ENCODE results near the gene CYTL1. TPM values are rescaled to one million over a fixed set of nuclear protein-coding genes. Genes with fewer than 3 reads are reported as not detected.
"Not testable (repeated sequence)": the region's sequence is repeated elsewhere in the genome, so short reads cannot be mapped to it uniquely, and the experiment has no call there.

The CYTL1 gene
- total RNA-seq, 1 donor from 2014 or later: 1.4 TPM

DNA sequence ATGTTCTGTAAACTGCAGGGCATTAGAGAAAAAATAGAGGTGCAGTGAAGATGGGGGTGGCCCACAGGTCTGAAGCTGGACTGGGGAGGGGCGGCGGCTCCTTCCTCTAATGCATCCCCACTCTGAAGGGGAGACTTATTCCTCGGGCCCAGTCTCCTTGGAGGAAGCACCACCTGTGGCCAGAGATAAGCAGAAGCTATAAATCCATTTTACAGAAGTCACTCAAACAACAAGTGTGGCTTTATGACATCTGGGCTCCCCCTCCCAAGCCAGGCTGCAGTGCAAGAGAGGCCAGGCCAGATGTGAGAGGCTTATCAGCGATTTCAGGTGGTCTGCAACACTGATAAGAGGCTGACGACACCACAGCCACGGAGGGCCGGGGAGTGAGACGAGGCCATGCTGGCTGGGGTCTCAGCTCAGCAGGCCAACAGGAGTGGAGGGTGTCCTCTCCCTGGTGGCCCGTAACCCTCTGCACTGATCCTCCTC is 15.8 kb downstream of the CYTL1 start:
- no peak for DNase-seq (ENCODE audit: low spot score)

DNA sequence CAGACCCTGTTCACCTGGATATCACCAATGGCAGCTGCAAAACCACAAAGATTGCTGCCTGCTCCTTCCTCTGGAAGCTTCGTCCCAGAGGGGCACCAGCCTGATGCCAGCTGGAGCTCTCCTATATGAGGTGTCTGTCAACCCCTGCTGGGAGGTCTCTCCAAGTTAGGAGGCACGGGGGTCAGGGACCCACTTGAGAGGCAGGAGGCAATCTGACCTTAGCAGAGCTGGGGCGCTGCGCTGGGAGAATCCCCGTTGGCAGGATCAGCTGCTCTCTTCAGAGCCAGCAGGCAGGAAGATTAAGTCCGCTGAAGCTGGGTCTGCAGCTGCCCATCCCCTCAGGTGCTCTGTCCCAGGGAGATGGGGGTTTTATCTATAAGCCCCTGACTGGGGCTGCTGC is 17.6 kb downstream of the CYTL1 start:
- DNase-seq (ENCODE audit: low spot score): not testable (repeated sequence)

DNA sequence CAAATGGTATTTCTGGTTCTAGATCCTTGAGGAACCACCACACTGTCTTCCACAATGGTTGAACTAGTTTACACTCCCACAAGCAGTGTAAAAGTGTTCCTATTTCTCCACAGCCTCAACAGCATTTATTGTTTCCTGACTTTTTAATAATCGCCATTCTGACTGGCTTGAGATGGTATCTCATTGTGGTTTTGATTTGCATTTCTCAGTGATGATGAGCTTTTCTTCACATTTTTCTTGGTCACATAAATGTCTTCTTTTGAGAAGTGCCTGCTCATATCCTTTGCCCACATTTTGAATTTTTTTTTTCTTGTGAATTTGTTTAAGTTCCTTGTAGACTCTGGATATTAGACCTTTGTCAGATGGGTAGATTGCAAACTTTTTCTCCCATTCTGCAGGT is 22.3 kb downstream of the CYTL1 start:
- not testable (repeated sequence) for DNase-seq (ENCODE audit: low spot score)

DNA sequence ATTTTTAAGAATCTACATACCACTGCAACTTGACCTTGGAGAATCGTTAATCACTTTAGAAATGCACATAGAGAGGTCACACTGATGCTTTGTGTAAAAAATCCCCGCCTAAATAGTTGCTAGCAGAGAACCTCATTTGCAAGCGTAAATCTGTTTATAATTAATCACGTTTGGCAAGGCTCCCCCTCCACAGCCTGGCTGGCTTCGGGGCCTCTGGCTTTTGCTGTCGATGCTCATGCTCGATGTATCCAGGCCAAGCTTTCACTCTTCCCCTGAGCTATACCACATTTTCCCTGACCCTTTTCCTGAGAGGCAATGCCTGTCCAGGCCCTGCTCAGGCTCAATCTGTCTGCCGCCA is 23.4 kb downstream of the CYTL1 start:
- DNase-seq (ENCODE audit: low spot score): no peak

DNA sequence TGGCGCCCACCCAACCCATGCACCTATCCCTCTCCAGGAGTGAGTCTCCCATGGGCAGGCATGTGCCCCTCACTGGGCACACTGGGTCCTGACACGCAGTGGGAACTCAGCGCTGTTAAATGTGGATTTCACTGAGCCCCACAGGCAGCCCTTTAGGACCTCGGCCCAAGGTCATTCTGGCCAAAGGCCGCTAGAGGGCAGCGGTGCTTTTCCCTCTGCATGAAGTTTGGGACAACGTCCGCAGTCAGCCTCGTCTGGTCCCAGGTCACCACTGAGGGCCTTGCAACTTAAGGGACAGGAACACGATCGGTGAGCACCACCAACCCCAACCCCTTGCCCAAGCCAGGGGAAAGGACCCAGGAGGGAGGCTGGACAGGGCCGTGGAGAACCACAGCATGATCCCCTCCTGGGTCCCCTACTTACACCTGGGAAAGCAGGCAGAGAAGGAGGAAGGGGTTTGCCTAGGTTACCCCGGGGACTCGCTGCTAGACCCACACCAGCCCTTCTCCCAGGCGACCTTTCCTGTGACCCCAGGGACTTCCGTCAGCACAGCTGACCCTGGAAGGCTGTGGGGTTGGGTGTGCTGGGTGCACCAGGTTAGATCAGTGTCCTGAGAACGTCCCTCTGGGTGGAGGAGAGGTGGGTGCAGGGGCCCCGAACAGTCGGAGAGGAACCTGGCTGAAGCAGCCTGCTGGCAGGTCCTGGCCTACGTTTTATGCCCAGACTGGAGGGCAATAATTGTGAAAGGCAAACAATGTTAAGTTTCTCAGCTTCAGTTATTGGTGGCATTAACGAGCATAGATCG is 24.0 kb downstream of the CYTL1 start:
- peak; percentile 92 for DNase-seq (ENCODE audit: low spot score)

DNA sequence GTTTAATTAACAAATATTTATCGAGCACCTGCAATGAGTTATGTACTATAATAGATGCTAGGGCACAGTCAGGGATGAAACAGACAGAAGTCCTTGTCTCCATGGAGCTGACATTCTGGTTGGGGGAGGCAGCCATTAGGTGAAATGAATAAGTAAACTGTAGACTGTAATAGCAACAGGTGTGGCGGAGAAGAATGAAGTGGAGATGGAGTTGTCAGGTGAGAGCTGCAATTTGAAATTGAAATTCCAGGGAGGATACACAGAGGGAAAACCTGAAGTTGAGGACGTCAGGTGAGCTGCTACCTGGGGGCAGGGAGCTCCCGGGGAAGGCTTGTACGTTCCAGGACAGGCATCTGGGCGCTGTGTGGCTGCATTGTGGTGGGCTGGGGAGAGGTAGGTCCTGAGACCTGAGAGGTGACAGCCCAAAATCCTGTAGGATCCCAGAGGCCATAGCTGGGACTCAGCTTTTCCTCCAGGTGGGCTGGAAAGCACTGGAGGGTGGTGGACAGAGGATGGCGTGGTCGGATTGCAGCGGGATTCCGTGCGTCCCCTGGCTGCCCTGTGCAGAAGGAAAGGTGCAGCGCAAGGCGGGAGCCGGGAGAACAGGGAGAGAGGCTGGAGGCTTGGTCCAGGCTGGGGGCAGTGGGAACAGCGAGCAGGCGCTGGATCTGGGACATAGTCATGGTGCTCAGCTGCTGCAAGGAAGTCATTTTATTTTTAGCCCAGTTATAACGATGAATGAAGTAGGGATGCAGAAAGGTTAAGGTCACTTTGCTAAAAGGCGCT is 24.8 kb downstream of the CYTL1 start:
- no peak for DNase-seq (ENCODE audit: low spot score)

DNA sequence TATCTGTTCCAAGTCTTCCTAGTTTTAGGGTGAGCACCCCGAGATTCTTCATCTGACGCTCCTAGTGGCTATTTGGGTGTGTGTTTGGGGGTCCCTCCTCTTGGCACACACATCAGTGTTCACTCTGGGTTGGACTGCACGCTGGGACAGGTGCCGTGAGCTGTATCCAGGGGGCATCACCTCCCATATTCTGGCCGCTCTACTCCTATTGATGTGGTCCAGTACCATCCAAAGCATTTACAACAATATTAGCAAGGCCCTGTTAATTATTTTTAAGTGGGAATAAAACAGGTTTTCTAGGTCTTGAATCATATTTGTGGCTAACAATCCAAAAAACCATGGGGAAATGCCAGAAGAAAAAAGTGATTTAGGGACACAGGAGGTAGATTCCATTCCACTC is 26.4 kb downstream of the CYTL1 start:
- DNase-seq (ENCODE audit: low spot score): no peak

DNA sequence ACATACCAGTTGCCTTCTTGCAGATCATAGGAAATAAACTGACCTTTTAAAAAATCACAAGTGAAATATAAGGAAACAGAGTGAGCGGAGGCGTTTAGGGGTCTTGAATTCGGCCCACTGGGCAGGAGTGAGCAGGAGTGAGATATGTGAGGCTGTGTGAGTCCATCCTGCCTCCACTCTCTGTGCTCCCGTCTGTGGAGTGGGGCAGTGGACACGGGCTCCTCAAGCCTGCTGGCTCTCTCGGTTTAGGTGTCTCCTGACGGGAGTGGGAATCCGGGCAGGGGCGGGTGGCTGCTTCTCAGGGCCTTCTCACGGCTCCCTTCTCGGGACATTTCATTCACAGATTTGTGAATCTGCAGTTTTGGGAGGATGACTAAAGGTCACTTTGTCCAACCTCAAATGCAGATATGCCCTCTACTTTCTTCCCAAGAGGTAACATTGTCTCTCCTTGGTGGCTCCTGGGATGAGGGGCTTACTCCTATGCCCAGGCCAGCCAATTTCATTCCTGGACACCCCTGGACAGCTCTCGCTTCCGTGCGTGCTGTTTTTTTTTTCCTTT is 27.6 kb downstream of the CYTL1 start:
- DNase-seq (ENCODE audit: low spot score): no peak

DNA sequence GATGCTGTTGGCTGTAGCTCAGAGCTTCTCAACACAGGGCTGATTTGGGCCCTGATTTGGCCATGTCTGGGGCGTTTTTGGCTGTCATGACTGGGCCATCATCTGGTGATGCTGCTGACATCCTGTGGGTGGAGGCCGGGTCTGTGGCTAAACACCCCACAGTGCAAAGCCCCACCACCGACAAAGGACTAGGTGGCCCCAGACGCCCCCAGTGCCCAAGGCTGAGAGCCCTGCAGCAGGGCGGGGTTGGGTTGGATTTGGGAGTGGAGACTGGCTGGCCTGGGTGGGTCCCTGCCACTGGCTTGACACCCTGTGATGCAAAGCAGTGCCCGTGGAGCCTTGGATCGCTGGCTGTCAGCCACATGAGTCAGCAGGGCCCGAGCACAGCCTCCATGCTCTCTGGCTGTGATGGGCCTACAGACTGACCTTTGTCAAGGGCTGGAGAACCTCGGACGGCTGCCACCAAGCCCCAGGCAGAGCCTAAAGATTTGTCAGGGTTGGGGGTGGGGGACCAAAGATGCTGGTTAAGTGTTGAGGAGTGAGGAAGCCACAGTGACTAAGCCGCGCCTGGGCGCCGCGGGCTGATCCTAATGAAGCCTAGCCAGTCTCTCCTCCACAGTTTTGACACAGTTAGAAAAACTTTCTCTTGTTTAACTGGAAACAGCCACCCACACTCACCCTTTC is 28.3 kb downstream of the CYTL1 start:
- DNase-seq (ENCODE audit: low spot score): peak; percentile 94

DNA sequence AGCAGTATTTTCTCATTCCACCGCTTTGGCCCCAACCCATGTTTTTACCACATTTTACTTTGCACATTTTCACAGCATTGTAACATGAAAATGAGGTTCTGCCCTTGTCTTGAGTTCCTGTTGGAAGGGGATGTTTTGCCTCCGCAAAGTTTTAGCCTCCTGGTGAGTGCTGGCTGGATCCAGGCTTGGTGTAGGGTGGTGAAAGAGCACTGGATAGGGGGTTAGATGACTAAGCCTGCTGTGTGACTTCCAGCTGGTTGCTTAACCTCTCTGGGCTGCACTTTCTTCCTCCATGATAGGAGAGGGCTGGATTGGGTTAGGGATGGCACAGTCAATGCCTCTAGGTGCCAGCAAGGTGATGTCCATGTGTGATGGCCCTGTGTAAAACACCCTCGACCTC is 28.9 kb downstream of the CYTL1 start:
- no peak for DNase-seq (ENCODE audit: low spot score)

DNA sequence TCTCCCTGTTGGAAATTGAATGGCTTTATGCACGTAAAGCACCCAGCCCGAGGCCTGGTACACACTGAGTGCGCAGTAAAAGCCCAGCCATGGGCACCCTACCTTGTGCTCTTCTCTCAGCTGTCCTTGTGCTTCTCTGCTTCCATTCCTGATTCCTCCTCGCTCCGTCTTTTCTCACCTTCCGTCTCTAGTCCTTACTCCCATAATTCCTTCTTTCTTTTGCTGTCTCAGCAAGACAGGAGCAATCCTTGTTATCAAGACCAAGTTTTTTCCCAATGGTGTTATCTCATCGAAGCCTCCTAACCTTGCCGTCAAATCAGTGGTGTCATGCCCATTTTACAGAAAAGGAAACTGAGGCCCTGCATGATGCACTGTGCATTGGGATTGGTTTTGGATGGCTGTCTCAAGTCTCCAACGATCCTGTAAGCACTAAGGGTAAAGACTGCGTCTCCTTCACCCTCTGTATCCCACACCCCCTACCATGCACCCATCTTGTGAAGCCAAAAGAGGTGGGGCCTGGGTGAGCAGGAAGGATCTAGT is 30.1 kb downstream of the CYTL1 start:
- DNase-seq (ENCODE audit: low spot score): no peak

DNA sequence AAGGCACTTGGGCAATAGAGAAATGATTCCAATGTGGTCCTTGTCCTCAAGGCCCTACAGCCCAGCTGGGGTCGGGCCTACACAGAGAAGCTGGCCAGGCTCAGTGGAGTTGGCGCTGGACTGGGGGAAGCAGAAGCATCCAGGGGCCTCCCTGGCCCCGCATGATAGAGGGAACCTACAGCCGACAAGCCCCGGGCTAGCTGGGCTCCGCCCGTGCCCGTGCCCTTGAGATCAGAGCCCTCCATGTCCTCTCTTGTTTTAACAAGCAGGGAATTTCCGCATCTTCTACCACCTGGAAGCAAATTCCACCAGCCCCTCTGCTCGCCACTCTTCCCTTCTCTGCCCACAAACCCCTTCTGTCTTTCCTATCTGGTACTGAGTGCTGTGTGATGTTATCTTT is 31.6 kb downstream of the CYTL1 start:
- no peak for DNase-seq (ENCODE audit: low spot score)

DNA sequence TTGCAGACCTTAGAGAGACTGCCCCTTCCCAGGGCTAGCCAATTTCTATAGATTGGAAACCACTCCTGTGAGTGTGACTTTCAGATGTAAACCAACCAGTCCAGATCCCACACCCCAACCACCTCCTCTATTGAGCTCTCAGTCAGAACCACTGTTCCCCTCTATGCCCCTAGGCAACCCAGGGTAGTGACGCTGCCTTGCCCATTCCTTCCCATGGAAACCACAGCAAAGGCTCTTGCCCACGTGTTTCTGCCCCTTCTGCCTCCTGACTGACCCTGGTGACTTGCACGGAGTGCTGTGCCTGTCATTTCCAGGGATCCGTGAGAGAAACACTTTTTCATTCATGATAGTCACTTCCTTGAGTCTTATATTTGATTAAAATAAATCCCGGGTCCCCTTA is 32.4 kb downstream of the CYTL1 start:
- DNase-seq (ENCODE audit: low spot score): no peak

DNA sequence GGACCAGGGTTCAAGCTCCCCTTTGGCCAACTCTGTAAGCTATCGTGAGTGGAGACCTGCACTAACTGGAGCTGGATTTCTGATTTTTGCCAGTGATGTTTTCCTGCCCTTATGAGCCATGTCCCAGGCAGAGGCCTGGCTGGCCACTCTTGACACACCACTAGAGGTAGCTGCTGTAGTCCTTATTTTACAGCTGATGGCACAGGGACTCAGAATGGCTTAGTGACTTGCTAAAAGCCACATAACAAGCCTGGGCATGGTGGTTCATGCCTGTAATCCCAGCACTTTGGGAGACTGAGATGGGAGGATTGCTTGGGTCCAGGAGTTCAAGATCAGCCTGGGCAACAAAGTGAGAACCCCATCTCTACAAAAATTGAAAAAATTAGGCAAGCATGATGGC is 33.4 kb downstream of the CYTL1 start:
- no peak for DNase-seq (ENCODE audit: low spot score)

DNA sequence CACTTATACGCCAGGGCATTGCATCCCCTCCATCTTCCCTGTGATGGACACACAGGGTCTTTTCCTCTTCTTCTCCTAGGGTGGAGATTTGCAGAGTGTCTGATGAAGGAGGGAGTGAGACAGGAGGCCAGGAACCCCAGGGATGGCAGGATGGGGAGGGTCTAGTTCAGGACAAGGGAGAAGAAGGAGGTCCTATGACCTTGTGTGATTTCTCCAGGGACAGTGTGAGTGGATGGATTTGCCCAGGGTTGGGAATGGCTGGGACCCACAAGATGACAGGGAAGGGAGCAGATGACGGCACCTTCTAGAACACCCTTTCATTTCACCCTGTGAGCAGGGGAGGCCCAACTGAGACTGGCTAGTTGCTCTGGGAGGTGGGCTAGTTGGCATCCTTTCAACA is 34.2 kb downstream of the CYTL1 start:
- DNase-seq (ENCODE audit: low spot score): no peak

DNA sequence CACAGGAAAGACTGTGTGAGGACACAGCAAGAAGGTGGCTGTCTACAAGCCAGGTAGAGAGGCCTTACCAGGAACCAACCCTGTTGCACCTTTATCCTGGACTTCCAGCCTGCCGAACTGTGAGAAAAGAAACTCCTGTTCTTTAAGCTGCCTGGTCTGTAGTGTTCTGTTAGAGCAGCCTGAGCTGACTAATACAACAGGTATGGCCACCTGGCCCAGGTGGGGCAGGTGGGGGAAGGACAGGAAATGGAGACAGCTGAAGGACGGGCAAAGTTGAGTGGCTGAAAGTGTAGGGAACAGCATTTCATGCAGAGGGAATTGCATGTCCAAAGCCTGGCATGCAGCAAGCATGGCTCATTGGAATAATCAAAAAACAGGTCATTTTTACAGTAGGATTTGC is 35.1 kb downstream of the CYTL1 start:
- no peak for DNase-seq (ENCODE audit: low spot score)

DNA sequence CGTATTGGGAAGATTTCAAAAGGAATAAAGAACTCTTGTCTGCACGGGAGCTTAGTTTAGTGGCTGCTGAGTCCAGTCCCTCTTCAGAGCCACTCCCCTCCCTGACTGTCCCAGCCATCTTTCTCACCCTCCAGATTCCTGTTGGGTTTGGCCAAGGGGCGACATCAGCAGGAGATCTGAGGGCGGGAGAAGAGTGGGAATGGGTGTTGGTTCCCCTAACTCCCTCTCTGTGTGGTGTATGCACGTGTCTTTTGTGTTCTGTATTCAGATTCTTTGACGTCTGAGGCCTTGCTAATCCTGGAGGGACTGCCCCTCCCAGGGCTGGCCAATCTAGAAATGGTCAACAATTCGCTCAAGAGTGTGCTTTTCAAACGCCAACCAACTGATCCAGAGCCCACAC is 37.4 kb downstream of the CYTL1 start:
- no peak for DNase-seq (ENCODE audit: low spot score)

DNA sequence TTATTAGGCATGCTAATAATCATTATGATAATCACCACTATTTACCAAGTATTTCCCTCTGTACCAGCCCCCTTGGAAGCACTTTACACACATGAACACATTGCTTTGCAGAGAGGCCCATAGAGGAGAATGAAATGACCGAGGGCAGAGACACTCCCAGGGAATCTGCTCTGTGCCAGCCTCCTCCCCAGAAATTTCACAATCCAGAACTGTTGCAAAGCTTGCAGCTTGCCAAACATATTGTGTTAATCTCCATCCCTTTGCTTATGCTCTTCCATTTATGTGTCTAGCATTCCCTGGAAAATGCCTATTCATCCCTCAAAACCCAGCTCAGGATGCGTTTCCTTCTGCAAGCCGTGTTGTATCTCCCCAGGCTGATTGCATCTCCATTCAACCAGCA is 37.8 kb downstream of the CYTL1 start:
- no peak for DNase-seq (ENCODE audit: low spot score)

DNA sequence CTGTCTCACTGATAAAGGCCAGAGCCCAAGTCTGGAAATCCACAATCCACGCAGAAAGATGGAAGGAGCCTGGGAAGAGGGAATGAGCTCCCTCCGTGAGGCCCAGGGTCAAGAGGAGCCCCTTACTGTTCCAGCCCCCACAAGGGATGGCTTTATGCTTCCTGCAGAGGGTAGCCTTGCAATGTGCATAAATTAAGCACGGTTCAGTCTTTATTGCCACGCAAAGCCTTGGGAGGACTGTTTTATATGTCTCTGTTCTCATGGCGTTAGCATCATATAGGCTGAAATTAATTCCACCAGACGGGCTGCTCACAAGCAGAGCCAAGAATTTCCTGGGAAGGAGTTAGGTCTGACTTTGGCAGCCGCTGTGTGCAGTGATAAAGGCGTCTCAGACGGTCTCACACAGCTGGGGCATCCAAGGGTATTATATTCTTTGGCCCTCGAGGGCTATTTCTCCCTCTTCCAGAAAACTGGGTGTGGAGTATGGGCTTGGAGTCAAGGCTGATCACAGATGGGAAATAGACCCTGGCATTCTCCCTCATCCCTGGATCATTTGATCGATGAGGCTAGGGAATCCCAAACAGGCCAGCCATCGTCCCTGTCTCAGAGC is 38.5 kb downstream of the CYTL1 start:
- no peak for DNase-seq (ENCODE audit: low spot score)

DNA sequence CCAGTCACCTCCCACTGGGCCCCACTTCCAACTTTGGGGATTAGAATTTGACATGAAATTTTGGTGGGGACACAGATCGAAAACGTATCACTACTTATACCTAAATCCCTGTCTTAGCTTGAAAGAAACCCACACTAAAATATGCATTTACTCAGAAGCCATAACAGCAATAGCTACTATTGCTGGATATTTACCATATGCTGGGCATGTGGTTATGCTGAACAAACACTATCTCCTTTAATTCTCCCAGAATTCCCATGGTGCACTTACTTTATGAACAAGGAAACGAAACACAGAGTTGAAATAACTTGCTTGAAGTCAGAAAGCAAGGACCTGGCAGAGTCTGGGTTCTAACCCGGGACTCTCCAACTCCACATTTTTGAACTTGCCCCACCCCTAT is 39.3 kb downstream of the CYTL1 start:
- no peak for DNase-seq (ENCODE audit: low spot score)

DNA sequence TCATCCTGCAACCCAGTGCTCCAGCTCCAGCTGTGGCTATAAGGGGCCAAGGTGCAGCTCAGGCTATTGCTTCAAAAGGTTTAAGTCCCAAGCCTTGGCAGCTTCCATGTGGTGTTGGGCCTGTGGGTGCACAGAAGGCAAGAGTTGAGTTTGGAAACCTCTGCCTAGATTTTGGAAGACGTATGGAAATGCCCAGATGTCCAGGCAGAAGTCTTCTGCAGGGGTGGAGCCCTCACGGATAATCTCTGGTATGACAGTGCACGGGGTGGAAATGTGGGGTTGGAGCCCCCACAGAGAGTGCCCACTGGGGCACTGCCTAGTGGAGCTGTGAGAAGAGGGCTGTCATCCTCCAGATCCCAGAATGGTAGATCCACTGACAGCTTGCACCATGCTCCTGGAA is 44.5 kb downstream of the CYTL1 start:
- DNase-seq (ENCODE audit: low spot score): no peak

All from mesenteric fat pad (tissue), 1 donor.